GM10266 (cell line): ENCODE data around the gene MTHFS.
"Not testable (repeated sequence)": the region's sequence is repeated elsewhere in the genome, so short reads cannot be mapped to it uniquely, and the experiment has no call there.

Experiments used
- DNase-seq: peaks from one replicate; pipeline ENCODE4 v3.0.0; 2012; ENCODE audit errors: extremely low spot score
- TF ChIP-seq, protein P1 (sequence below): IDR thresholded peaks from 2 replicates; pipeline ENCODE4 v1.5.1; 2012; ENCODE audit warnings: mild to moderate bottlenecking, low read depth; ENCODE audit not compliant: control insufficient read depth, insufficient read depth; ENCODE audit errors: missing control alignments

MTHFS gene

GRCh38 chr15:79904271-79904670 lies 7.5 kb upstream of the MTHFS start:
- DNase-seq = no peak
- TF ChIP-seq, protein P1, sequence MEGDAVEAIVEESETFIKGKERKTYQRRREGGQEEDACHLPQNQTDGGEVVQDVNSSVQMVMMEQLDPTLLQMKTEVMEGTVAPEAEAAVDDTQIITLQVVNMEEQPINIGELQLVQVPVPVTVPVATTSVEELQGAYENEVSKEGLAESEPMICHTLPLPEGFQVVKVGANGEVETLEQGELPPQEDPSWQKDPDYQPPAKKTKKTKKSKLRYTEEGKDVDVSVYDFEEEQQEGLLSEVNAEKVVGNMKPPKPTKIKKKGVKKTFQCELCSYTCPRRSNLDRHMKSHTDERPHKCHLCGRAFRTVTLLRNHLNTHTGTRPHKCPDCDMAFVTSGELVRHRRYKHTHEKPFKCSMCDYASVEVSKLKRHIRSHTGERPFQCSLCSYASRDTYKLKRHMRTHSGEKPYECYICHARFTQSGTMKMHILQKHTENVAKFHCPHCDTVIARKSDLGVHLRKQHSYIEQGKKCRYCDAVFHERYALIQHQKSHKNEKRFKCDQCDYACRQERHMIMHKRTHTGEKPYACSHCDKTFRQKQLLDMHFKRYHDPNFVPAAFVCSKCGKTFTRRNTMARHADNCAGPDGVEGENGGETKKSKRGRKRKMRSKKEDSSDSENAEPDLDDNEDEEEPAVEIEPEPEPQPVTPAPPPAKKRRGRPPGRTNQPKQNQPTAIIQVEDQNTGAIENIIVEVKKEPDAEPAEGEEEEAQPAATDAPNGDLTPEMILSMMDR = no peak

GRCh38 chr15:79903626-79904025 lies 6.8 kb upstream of the MTHFS start:
- TF ChIP-seq, protein P1 = no peak
- no peak for DNase-seq

- no peak for DNase-seq
- TF ChIP-seq, protein P1 = no peak
Observed at GRCh38 chr15:79903144-79903543, 6.3 kb upstream of the MTHFS start.

GRCh38 chr15:79901958-79902357 lies 5.1 kb upstream of the MTHFS start:
- no peak for DNase-seq
- TF ChIP-seq, protein P1 = no peak

- DNase-seq = not testable (repeated sequence)
Observed at GRCh38 chr15:79900818-79901378, 4.1 kb upstream of the MTHFS start.

- no peak for DNase-seq
- TF ChIP-seq, protein P1 = no peak
Observed at GRCh38 chr15:79900087-79900486, 3.3 kb upstream of the MTHFS start.

GRCh38 chr15:79898786-79899185 lies 2.0 kb upstream of the MTHFS start:
- not testable (repeated sequence) for DNase-seq

DNA sequence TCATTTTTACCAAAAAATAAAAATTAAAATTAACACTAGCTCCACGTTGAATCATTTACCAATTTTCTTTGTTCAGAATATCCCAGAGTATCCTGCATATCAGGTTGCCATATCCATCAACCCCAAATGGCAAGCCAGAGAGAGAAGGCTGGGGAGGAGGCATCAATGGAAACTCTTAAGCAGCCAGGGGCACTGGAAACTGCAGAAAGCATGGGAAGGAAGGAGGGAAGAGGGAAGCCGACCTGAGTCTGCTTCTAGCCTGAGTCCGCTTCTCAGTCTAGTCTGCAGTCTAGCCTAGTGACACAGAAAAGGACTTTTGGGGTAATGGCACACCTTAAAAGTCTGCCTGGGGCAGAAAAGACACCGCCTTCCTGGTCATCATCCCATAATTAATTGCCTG lies 1.6 kb upstream of the MTHFS start:
- TF ChIP-seq, protein P1 = no peak
- no peak for DNase-seq
